Retina (tissue), 1 donor: Measurements from ENCODE around the gene ZGLP1.
"Not testable (repeated sequence)": the region's sequence is repeated elsewhere in the genome, so short reads cannot be mapped to it uniquely, and the experiment has no call there.

Experiments
- DNase-seq: peaks from one replicate; pipeline ENCODE4 v3.0.0-alpha.2; 2016

Gene ZGLP1

DNA sequence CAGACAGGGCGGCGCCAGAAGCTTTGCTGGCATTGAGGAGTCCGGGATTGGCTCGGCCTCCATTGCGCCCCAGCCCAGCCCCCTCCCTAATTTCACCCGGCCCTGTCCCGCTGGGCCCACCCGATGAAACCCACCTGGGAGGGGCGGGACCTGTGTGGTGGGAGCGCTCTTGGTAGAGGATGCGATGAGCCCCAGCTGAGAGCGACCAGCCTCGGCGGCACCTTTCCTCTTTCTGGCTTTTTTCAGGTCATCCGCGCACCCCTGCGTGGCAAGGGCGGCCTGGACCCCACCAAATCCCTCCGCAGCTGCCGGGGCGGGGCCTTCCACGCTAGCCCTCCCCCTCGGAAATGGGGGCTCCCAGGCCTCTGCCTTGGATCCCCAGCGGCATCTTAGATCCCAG is at the start of gene ZGLP1:
Gene ZGLP1 (minus strand): TSS at position 393 of the 400 bp plus-strand sequence.
- DNase-seq = no peak

DNA sequence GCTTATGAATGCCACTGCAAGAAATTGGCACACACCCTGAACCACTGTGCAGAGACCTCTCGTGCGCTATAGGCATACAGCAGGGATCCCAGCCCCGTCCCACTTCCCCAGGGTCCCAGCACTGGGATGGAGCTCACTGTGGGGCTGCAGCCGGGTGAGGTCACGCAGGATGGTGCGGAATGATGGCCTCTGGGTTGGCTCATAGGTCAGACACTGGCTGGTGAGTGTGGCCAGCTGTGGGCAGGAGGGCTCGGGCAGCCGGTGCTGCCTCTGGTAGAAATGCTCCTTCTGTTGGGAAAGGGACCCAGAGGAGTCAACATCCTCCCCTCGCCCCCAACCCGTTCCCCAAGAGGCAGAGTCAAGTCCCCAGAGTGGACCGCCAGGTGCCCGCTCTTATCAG is 46.8 kb upstream of the ZGLP1 start:
- DNase-seq = no peak

DNA sequence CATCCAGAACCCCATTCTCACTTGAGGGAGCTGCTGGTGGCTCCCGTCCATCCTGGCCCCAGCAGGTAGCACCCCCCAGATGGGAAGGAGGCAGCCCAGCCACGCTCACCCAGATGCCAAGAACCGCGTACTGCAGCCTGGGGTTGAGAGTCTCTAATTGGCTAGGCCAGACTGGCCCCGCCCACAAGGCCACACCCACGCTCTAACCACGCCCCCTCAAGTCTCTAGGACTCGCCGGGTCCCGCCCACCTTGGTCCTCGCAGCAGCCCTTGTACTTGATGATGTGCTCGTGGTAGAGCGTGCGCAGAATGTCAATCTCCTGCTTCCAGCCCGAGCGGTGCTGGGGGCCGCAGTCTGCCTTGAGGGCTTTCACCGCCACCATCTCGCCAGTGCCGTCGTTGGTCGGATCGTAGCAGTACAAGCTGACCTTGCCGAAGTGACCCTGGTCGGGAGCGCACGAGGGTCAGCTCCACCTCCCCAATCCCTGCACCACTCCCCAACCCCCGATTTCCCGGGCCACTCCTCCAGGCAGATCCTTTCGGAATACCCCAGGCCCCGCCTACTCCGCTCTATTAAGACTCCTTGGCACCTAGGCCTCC is 44.3 kb upstream of the ZGLP1 start:
- DNase-seq = peak; percentile 93

DNA sequence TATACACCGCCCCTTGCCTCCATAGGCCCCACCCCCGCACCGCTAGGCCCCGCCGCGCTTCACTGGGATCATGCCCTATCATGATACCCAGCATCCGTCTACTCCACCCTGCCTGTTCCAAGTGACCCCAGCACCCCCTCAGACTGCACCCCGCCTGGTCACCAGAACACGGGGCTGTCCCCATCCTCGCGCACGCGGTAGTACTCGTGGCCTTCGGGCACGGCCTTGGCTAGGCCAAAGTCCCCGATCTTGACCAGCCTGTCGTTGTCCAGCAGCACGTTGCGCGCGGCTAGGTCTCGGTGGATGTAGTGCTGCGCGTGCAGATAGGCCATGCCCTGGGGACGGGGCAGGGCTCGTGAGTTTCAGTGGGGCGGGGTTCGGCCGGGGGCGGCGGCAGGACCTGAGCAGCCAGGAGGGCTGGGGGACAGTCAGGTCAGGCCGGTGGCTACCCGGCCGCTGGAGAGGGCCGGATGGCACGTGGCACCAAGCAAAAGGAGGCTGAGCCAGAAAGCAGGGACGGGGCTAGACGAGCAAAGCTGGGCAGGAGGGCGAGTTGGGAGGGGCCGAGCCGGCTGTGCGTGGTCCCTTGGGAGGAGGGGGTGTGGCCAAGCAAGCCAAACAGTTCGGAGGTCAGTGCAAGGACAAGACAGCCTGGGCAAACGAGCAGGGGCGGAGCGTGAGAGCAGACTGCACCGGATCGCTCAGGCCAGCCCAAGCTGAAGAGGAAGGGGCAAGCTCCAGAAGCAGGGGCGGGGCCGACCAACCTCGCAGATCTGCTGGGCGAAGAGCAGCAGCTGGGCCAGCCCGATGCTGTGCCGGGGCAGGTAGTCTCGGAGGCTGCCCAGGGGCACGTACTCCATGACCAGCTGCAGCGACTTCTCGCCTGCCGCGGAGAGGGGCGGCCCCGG is 43.4 kb upstream of the ZGLP1 start:
- peak; percentile 91 for DNase-seq

DNA sequence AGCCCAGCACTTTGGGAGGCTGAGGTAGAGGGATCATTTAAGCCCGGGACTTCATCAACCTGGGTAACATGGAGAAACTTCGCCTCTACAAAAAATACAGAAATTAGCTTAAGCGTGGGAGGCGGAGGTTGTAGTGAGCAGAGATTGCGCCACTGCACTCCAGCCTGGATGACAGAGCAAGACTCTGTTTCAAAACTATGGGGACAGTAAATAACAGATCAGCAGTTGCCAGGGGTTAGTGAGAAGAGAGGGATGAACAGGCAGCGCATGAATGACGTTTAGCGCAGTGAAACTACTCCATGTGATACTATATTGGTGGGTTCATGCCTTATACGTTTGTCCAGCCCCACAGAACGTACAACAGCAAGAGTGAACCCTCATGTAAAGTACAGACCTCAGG is 36.9 kb upstream of the ZGLP1 start:
- DNase-seq = no peak

DNA sequence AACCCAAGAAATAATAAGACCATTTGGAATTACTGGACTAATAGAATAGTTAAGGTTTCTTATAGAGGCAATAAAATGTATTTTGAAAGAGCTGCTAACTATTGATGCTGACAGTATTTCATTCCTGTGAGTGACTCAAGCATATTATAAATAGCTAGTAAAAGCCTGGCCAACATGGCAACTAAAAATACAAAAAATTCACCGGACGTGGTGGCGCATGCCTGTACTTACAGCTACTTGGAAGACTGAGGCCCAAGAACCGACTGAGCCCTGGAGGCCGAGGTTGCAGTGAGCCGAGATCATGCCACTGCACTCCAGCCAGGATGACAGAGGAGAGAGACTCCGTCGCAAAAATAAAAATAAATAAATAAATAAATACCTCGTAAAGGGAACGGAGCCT is 35.2 kb upstream of the ZGLP1 start:
- no peak for DNase-seq

DNA sequence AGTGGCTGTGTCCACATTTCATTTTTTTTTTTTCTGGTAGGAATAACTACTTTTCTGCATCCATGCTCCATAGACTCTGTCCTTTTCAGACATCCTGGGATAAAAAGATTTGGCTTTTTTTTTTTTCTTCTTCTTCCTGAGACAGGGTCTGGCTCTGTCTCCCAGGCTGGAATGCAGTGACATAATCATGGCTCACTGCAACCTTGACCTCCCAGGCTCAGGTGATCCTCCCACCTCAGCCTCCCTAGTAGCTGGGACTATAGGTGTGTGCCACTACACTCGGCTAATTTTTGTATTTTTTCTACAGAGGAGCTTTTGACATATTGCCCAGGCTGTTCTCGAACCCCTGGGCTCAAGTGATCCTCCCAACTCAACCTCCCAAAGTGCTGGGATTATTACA is 33.9 kb upstream of the ZGLP1 start:
- DNase-seq = no peak

DNA sequence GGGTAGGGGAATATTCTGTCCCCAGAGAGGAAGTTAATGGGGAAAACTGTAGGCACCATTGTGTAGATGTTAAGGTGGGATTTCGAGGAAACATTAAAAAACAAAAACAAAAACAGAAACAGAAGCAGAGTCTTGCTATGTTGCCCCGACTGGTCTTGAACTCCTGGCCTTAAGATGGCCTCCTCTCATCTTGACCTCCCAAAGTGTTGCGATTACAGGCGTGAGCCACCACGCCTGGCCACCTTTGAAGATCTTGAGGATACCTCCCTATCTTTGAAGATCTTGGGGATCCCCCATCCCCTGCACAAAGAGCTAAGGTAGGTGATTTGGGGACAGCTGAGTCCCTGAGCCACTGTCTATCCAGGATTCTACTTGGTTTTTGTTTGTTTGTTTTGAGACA is 30.4 kb upstream of the ZGLP1 start:
- no peak for DNase-seq

DNA sequence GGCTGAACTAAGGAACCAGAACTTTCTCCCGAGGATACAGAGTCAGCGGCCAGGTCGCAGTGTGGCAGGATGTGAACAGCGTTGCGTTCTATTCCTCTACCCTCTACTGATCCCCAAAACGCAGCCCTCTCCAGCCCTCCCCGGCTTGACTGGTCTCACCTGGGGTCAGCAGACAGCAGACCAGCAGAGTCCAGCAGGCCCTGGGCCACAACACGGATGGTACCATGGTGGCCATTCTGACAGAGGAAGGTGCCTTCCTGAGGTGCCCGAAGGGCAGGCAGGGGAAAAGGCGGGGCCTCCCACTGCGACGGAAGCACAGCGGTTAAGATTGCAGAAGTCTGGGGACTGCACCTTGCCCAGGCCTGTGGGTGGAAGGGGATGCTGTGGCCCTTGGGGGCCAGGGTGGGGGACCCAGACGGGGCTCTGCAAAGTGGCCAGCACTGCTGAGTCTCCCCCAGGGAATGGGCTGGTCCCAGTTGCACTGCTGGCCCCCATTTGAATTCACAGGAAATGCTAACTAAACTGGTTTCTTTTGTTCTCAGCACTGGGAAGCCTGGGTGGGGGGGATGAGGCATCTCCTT is 29.9 kb upstream of the ZGLP1 start, which contains the start of gene ICAM3:
Gene ICAM3 (minus strand): TSS at position 245 of the 581 bp plus-strand sequence. CDS start 10 bp downstream, at position 235.
- no peak for DNase-seq

DNA sequence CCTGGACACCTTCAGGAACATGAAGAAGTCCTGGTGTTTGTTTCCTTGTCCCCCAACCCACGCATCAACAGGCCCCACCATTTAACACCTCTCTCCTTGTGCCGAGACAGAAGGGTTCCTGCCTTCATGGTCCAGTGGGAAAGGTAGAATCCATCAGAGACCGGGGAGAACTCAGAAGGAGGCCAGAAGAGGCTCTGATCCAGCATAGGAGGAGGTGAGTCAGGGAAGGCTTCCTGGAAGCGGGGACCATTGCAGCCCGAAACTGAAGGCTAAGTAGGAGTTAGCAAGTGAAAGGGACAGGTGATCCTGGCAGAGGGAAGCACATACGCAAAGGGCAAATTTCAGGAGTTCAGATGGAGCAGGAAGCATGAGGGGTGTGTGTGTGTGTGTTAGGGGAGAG is 29.3 kb upstream of the ZGLP1 start:
- DNase-seq = no peak

DNA sequence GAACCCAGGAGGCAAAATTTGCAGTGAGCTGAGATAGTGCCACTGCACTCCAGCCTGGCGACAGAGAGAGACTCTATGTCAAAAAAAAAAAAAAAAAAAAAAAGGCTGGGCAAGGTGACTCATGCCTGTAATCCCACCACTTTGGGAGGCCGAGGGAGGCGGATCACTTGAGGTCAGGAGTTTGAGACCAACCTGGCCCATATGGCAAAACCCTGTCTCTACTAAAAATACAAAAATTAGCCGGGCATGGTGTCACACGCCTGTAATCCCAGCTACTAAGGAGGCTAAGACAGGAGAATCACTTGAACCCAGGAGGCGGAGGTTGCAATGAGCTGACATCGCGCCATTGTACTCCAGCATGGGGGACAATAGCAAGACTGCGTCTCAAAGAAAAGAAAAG is 27.1 kb upstream of the ZGLP1 start:
- DNase-seq = not testable (repeated sequence)

DNA sequence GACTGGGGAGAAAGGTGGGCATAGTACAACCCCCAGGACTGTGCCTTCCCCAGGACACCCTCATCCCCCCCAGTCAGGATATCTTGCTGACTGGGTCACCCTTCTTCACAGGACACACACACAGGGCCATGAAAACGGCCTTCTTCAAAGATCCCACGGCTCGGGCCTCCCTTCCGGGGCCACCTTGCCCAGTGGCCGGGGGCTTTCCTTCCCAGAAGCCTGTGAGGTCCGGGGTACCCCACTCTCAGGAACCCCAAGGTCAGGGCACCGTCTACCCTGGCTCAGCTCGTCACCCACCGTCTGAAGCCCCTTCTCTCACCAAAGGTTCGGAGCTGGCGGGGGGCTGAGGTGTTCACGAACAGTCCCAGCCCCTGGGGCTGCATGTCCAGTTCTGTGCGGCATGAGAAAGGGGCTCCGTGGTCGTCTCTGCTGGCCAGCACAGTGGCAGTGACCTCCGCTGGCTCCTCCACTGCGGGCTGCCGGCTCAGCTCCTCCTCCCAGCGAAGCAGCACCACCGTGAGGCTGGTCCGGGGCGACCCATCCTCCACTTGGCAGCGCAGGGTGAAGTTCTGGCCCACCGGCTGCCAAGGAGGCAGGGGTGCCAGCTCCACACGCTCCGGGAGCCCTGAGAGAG is 25.9 kb upstream of the ZGLP1 start:
- DNase-seq = peak; percentile 9

DNA sequence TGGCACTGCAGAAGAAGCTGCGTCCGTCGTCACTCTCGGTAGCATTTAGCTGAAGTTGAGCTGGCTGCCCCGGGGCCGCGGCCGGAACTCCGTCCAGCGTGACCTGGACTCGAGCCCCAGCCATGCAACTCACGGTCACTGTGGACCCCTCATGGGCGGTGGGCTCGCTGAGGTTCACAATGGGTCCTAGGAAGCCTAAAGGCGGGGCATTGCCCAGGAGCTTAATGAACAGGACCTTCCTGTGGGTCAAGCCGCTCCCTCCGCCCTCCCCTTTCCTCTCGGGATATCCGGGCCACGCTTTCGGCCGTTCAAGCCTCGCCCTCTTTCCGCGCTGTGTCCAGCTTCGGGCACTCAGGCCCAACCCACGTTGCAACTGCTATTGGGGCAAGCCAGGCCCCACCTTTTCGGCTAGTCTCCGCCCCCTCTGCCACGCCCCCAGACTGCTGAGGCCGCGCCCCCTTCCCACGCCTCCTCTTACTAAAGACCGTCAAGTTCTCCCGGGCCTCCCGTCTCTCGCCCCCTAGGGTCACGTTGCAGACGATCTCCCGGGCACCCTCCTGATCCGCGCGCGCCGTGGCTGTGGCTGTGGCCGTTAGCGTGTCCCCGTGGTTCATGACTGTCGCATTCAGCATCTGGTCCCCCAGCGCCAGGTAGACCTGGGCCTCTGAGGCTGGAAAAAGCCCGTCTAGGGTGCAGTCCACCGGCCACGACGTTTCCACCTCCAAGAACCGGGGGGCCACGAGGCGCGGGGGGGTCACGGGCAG is 25.2 kb upstream of the ZGLP1 start:
- peak; percentile 86 for DNase-seq

DNA sequence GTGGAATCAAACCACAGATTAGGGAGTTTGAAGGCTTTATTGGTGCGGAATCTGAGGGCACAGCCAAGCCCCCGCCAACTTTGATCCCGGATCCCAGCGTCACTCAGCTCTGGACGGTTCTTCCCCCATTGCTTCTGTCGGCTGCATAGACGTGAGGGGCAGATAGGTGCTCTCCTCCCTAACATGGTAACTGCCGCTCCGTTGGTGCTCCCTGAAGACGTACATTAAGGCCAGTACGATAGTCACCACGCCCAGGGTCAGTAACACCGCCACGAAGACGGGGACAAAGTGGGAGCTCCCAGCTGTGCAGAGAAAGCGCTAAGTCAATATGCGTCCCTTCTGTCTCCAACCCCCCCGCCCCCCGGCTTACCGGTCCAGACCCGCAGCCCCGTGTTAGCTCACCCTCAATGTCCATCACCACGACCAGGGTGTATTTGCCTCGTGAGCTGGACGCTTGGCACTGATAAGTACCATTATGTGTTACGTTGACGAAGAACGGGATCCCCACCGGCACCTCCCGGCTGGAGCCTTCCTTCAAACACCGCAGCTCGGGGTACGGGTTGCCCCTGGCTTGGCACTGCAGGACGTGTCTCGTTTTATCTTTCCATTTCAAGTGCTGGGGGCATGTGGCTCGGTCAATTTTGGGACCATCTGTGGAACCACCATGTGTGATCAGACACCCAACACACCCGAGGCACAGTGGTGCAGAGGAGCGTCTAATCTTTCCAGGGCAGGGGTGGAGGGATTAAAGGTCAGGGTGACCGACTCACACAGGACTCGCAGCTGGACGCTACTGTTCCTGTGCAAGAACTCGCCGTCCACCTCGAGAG is 24.4 kb upstream of the ZGLP1 start:
- DNase-seq = no peak

DNA sequence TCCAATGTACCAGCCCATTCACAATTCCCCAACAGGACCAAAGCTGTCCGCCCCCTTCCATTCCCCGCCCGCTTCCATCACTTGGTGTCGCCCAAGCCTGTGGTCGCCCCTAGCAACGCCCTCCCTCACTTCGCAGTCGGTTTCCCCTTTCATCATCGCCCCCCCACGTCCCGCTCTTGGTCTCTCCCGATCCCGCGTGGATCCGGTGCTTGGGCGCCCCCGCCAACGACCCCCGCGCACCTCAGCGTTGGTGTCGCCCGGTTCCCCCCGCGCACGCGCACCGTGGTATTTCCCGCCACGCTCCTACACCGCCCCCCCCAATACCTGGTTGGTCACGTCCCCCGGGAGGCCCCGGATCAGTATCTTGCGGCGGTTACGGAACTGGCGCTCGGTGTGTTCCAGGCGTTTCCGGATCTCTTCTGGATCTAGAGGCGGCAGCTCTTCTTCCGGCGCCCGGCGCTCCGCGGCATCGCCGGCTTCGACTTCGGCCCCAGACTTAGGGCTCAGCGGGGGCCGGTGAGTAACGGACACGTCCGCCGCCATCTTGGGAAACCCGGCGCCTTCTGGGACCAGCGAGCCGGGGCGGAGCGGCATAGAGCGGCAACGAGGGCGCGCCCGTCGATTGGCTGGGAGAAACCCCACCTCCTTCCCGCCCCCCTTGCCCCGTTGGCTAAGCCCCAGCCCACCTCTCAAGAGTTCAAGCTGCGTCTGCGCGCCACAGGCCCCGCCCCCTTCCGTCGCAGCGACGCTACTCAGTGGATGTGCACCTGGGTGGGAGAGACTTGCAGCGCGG is 23.5 kb upstream of the ZGLP1 start, which contains the start of gene RAVER1:
Gene RAVER1 (minus strand): TSS at position 565 of the 793 bp plus-strand sequence. CDS start 22 bp downstream, at position 543.
- DNase-seq = peak; percentile 99

DNA sequence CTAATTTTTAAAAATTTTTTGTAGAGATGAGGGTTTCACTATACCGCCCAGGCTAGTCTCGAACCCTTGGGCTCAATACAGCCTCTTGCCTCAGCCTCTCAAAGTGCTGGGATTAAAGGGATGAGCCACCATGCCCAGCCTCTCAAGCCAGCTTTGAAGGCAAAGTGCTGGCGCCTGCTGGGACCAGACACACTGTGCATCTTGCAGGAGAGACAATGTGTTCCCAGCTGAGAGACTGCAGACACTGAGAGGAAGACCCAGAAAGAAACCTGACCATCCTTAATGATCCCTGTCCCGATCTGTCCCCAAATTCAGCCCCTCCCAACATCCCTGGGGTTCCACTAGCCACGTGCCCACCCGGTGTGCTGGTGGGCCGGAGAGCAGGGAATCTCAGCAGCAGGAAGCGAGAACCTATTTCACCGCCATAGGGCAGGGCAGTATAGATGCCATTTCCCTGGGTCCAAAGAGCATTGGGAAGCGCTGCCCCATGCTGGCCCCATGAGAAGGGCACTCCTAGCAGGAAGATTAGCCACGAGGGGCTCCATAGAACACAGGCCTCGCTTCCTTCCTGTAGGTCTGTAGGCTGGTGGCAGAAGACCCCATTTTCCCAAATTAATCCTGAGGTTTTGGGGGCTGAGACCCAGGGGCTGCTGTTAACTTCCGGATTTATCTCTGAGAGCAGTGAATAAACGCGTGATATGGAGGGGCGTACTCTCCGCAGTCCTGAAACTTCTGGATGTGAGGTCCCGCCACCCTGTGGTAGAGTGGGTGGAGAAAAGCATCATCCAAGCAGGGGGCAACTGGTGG is 22.7 kb upstream of the ZGLP1 start:
- DNase-seq = no peak

DNA sequence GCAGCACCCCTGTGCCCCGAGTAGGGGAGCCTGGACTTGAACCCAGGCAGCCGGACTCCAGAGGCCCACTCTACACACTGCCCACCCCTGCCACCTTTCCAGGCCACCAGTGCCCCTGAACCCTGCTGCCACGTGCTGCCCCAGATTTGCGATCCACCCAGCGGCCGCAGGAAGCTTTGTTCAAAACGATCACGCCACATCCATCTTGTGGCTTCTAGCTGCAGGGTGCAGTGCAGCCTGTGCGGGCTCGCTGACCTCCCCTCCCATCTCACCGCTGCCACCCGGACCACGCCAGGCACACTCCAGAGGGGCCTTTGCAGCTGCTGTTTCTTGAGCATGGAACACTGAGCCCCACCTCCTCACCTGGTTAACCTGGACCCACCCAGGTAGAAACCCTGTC is 19.9 kb upstream of the ZGLP1 start:
- DNase-seq = no peak

DNA sequence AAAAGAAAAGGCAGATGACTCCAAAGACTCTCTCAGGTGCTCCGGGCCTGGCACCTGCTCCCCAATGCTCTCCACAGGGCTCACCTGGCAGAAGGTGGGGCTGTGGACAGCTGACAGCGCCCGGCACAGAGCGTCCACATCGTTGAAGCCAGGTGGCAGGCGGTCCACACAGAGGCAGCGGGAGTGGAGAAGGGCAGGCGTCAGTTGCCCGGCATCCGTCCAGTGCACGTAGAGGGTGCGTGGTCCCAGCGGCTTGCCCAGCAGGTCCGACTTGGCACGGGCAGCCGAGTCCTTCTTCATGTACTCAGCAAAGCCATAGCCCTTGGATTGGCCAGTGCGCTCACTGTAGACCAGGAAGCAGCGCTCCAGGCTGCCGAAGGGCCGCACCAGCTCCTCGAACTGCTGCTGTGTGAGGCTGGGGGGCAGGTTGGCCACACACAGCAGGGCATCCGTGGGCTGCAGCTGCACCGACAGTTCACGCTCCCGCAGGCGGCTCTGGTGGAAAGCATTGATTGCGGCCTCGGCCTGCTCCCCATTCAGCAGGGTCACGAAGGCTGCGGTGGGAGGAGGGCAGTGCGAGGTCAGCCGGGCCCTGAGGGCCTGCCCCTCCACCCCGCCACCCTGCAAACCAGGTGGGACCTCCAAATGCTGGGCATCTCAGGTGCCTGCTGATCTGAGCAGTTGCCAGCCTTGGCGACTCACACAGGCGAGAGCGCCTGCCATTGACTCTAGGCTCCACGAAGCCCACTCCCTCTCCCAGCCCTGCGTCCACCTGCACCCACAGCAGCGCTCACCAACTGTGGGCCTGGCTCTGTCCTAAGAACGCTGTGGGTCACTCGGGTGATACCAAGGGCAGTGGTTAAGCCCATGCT is 19.2 kb upstream of the ZGLP1 start:
- DNase-seq = no peak

DNA sequence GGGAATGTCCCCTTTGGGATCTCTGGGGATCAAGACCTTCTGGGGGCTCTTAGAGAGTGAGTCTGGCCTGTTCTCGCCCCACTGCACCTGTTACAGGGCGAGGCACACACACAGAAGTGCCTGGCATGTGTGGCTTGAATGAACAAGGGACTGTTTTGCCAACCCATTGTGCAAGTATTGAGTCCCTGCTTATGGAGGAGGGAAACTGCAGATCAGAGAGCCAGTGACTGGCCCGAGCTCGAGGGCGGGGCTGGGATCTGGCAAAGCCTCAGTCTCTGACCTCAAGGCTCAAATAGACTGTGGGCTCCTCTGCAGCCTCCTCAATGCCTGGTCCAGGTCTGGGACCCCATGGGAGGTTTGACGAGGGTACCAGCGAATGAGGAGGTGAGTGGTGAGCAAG is 18.2 kb upstream of the ZGLP1 start:
- no peak for DNase-seq
